Ishikawa (cell line): ENCODE results near the gene RIMBP2.

Source experiments
- CEBPB ChIP-seq: IDR thresholded peaks from 2 replicates; pipeline ENCODE4 v1.6.1; 2012
- CREB1 ChIP-seq: IDR thresholded peaks from 2 replicates; pipeline ENCODE4 v1.6.1; 2012; ENCODE audit warnings: low read depth
- EGR1 ChIP-seq: IDR thresholded peaks from 2 replicates; pipeline ENCODE4 v1.6.1; 2012
- EP300 ChIP-seq: IDR thresholded peaks from 2 replicates; pipeline ENCODE4 v1.6.1; 2012; ENCODE audit warnings: borderline replicate concordance
- FOXM1 ChIP-seq: IDR thresholded peaks from 2 replicates; pipeline ENCODE4 v1.6.1; 2012; ENCODE audit warnings: low read depth, borderline replicate concordance
- MAX ChIP-seq: IDR thresholded peaks from 2 replicates; pipeline ENCODE4 v1.6.1; 2012
- NFIC ChIP-seq: IDR thresholded peaks from 2 replicates; pipeline ENCODE4 v1.6.1; 2012
- RAD21 ChIP-seq: IDR thresholded peaks from 2 replicates; pipeline ENCODE4 v1.6.1; 2012; ENCODE audit warnings: low read depth
- REST ChIP-seq: IDR thresholded peaks from 2 replicates; pipeline ENCODE4 v1.6.1; 2012; ENCODE audit warnings: low read depth, mild to moderate bottlenecking
- TAF1 ChIP-seq: IDR thresholded peaks from 2 replicates; pipeline ENCODE4 v1.6.1; 2012; ENCODE audit warnings: low read depth, mild to moderate bottlenecking
- TCF12 ChIP-seq: IDR thresholded peaks from 2 replicates; pipeline ENCODE4 v1.6.1; 2012; ENCODE audit warnings: low read depth
- TEAD4 ChIP-seq: IDR thresholded peaks from 2 replicates; pipeline ENCODE4 v1.6.1; 2012
- YY1 ChIP-seq: IDR thresholded peaks from 2 replicates; pipeline ENCODE4 v1.6.1; 2012; ENCODE audit warnings: low read depth
- ZBTB7A ChIP-seq: IDR thresholded peaks from 2 replicates; pipeline ENCODE4 v1.6.1; 2012; ENCODE audit warnings: low read depth

GRCh38 chr12:130357241-130357640 is 358.9 kb downstream of the RIMBP2 start:
- TF ChIP-seq RAD21 (no peak), EP300 (no peak), CEBPB (no peak), MAX (no peak), CREB1 (no peak), YY1 (no peak), REST (no peak), NFIC (no peak), TAF1 (no peak), TEAD4 (no peak), EGR1 (no peak), ZBTB7A (no peak), TCF12 (no peak), FOXM1 (no peak)
